K562 (cell line): ENCODE results near the gene RHEX. TPM values are rescaled to one million over a fixed set of nuclear protein-coding genes. Genes with fewer than 3 reads are reported as not detected.

Experiments used
- ATAC-seq: fragments of 200-7000 bp; cut with Tn5 transposase; 3 replicates; pipeline ENCODE4 v1.9.1; 2020; ENCODE audit warnings: moderate library complexity
- BruUV-seq: library from RNA; stranded (reverse); fragments of 400-500 nt; replicated peaks from 2 replicates; lab custom pipeline; 2021; lab: Mats Ljungman, UMichigan
- CTCF ChIA-PET: fragments of 300-600 bp; formaldehyde crosslinking; extraction: SDS; loops from one replicate; lab custom pipeline; 2021; ENCODE audit warnings: low intra/inter-chr PET ratio; lab: Yijun Ruan, JAX
- POLR2A ChIA-PET: fragments of 300-600, 350-650 bp; sonication (Branson Sonifier 250); formaldehyde crosslinking; extraction: SDS; loops from one replicate; lab custom pipeline; 2021; ENCODE audit warnings: antibody characterized with exemption, inconsistent platforms; lab: Yijun Ruan, JAX
- DNase-seq, 4 experiments: peaks; one replicate each; pipeline versions ENCODE4 v3.0.0 to v3.0.0-alpha.2; 2011 to 2018; ENCODE audit warnings: low spot score in 3 of 4, mixed read lengths in 3 of 4; ENCODE audit errors: extremely low read depth in 1 of 4
- FAIRE-seq: peaks from 2 replicates; lab custom pipeline; 2011; peaks lifted over from hg19 to GRCh38; lab: Jason Lieb, UNC
- H2AFZ ChIP-seq: 2 replicates; pipeline ENCODE4 v1.6.0; 2011; ENCODE audit warnings: low read depth, low read length, control low read depth, inconsistent platforms
- H3K27ac ChIP-seq: fragments of 200-600 bp; 3 replicates; pipeline ENCODE4 v1.8.0; 2011; ENCODE audit warnings: low read depth, mild to moderate bottlenecking, control low read depth, inconsistent platforms, low read length, moderate library complexity, mixed read lengths; ENCODE audit errors: extremely low read depth
- H3K27me3 ChIP-seq, 2 experiments: fragments of 300-600 bp in 1 of 2; 2 replicates in 1 of 2; 3 replicates in 1 of 2; pipeline versions ENCODE4 v1.6.0 to v1.8.0; 2011; ENCODE audit warnings: inconsistent platforms in 2 of 2, low read length in 2 of 2, mild to moderate bottlenecking in 1 of 2, mixed read lengths in 1 of 2, moderate library complexity in 1 of 2; ENCODE audit not compliant: control insufficient read depth in 2 of 2, insufficient read depth in 2 of 2
- H3K36me3 ChIP-seq: fragments of 300-600 bp; 3 replicates; pipeline ENCODE4 v1.8.0; 2011; ENCODE audit warnings: mild to moderate bottlenecking, low read length, inconsistent platforms; ENCODE audit not compliant: control insufficient read depth, insufficient read depth
- H3K4me1 ChIP-seq, 2 experiments: fragments of 200-600 bp in 1 of 2; replicated peaks in 1 of 2; 2 replicates in 1 of 2; 3 replicates in 1 of 2; pipeline versions ENCODE4 v1.5.1 to v1.8.0; 2011; ENCODE audit warnings: inconsistent platforms in 2 of 2, low read length in 2 of 2, mild to moderate bottlenecking in 1 of 2, mixed read lengths in 1 of 2, moderate library complexity in 1 of 2; ENCODE audit not compliant: control insufficient read depth in 2 of 2, insufficient read depth in 2 of 2
- H3K4me2 ChIP-seq: 2 replicates; pipeline ENCODE4 v1.6.1; 2011; ENCODE audit warnings: low read length, control low read depth, inconsistent platforms, mixed read lengths; ENCODE audit not compliant: insufficient read depth
- H3K4me3 ChIP-seq: fragments of 200-600 bp; sonication (generic), shearing (Covaris generic); 2 replicates; pipeline ENCODE4 v1.5.1; 2016; ENCODE audit warnings: control low read depth, inconsistent platforms
- H3K79me2 ChIP-seq: fragments of 200-600 bp; 3 replicates; pipeline ENCODE4 v1.8.0; 2011; ENCODE audit warnings: low read length, inconsistent platforms; ENCODE audit not compliant: control insufficient read depth, insufficient read depth
- H3K9ac ChIP-seq, 2 experiments: 2 replicates each; pipeline versions ENCODE4 v1.6.0 to v1.6.1; 2011; ENCODE audit warnings: low read depth in 2 of 2, low read length in 2 of 2, control low read depth in 1 of 2, inconsistent platforms in 1 of 2, mild to moderate bottlenecking in 1 of 2, mixed read lengths in 1 of 2; ENCODE audit not compliant: insufficient read depth in 1 of 2
- H3K9me1 ChIP-seq: one replicate; pipeline ENCODE4 v1.6.0; 2011; ENCODE audit warnings: inconsistent platforms, mild to moderate bottlenecking, low read length, moderate library complexity; ENCODE audit not compliant: control insufficient read depth, insufficient read depth
- H3K9me3 ChIP-seq: replicated peaks from 2 replicates; pipeline ENCODE4 v1.5.1; 2011; ENCODE audit warnings: low read depth, low read length, inconsistent platforms; ENCODE audit not compliant: control insufficient read depth, insufficient read depth
- H4K20me1 ChIP-seq: replicated peaks from 2 replicates; pipeline ENCODE4 v1.6.1; 2011; ENCODE audit warnings: low read length, inconsistent platforms, mixed read lengths; ENCODE audit not compliant: control insufficient read depth, insufficient read depth
- CBX5 ChIP-seq: IDR thresholded peaks from 2 replicates; pipeline ENCODE4 v1.6.1; 2014; ENCODE audit warnings: low read depth, borderline replicate concordance
- GMEB1 ChIP-seq: fragments of 250-450 bp; sonication (Bioruptor Pico); IDR thresholded peaks from 2 replicates; pipeline ENCODE4 v1.4.0; 2020; ENCODE audit warnings: mild to moderate bottlenecking
- HMG20A ChIP-seq: fragments of 450-650 bp; formaldehyde crosslinking; conservative IDR thresholded peaks from 2 replicates; pipeline ENCODE4 v1.4.0; 2020; ENCODE audit warnings: mild to moderate bottlenecking, mixed read lengths
- MCM2 ChIP-seq: fragments of 450-650 bp; IDR thresholded peaks from 2 replicates; pipeline ENCODE4 v1.6.1; 2017; ENCODE audit warnings: low read depth, mild to moderate bottlenecking
- TCF7 ChIP-seq: sonication (generic); IDR thresholded peaks from 2 replicates; pipeline ENCODE4 v1.6.1; 2016; ENCODE audit warnings: antibody characterized with exemption, borderline replicate concordance
- XRCC5 ChIP-seq: fragments of 200-400 bp; formaldehyde crosslinking; IDR thresholded peaks from 2 replicates; pipeline ENCODE4 v1.6.1; 2017; ENCODE audit warnings: low read depth, mild to moderate bottlenecking, low read length
- WGBS: fragments of 100-300 bp; shearing (Covaris generic); methylation state at CpG from one replicate; pipeline ENCODE4 v1.1.6; 2016; ENCODE audit warnings: low coverage, mixed read lengths; ENCODE audit not compliant: insufficient coverage; ENCODE audit errors: missing lambda C conversion rate; 5-methylcytosine and 5-hydroxymethylcytosine counted together
- in situ Hi-C: fragments of 300-500 bp; cut with MboI; formaldehyde crosslinking; loops from 4 replicates; pipeline ENCODE4 v1.15.0; 2018; ENCODE audit warnings: inconsistent platforms, mixed read lengths
- intact Hi-C: fragments of 100-400 bp; cut with micrococcal nuclease; formaldehyde crosslinking; loops from 2 replicates; pipeline ENCODE4 v1.14.2; 2022
- polyA plus RNA-seq, 8 experiments: library from polyadenylated mRNA; depleted of rRNA in 4 of 8; stranded (reverse) in 5 of 8; unstranded in 3 of 8; fragments of >200 nt; fragmentation: Nextera tagmentation in 2 of 8; fragmentation: Illumina TruSeq in 1 of 8; extraction: Ambion mirVana in 2 of 8; extraction: Trizol in 1 of 8; gene quantifications; 2 replicates each; pipeline versions ENCODE4 v1.2.1 to v1.2.3, GENCODE V29; 2011 to 2014; ENCODE audit warnings: inconsistent platforms in 1 of 8, missing spikeins in 1 of 8
- total RNA-seq, 7 experiments: library from RNA; depleted of rRNA in 6 of 7; stranded (reverse); fragments of >200 nt in 6 of 7; fragmentation: Illumina TruSeq in 2 of 7; extraction: Trizol in 2 of 7; gene quantifications; 2 replicates each; pipeline versions ENCODE4 v1.2.1 to v1.2.3, GENCODE V29; 2011 to 2021; ENCODE audit warnings: low replicate concordance in 1 of 7
- TF ChIP-seq, protein P1 (sequence below): sonication (generic); formaldehyde crosslinking; IDR thresholded peaks from 2 replicates; pipeline ENCODE4 v1.8.1; 2023; ENCODE audit warnings: mild to moderate bottlenecking, missing genetic modification reagents
- TF ChIP-seq, protein P2 (sequence below): fragments of 250-450 bp; sonication (Bioruptor Pico); IDR thresholded peaks from 2 replicates; pipeline ENCODE4 v1.4.0; 2020
- TF ChIP-seq, protein P3 (sequence below): fragments of 200-800 bp; sonication (Bioruptor generic); IDR thresholded peaks from 2 replicates; pipeline ENCODE4 v1.6.1; 2016; ENCODE audit warnings: missing genetic modification characterization, missing compliant biosample characterization

Gene RHEX
- total and polyA plus RNA-seq, 9 of the 15 experiments (the other 6 are each of a cell fraction or from before 2014, with no cell fraction given), result not detected

- TF ChIP-seq, protein P1, sequence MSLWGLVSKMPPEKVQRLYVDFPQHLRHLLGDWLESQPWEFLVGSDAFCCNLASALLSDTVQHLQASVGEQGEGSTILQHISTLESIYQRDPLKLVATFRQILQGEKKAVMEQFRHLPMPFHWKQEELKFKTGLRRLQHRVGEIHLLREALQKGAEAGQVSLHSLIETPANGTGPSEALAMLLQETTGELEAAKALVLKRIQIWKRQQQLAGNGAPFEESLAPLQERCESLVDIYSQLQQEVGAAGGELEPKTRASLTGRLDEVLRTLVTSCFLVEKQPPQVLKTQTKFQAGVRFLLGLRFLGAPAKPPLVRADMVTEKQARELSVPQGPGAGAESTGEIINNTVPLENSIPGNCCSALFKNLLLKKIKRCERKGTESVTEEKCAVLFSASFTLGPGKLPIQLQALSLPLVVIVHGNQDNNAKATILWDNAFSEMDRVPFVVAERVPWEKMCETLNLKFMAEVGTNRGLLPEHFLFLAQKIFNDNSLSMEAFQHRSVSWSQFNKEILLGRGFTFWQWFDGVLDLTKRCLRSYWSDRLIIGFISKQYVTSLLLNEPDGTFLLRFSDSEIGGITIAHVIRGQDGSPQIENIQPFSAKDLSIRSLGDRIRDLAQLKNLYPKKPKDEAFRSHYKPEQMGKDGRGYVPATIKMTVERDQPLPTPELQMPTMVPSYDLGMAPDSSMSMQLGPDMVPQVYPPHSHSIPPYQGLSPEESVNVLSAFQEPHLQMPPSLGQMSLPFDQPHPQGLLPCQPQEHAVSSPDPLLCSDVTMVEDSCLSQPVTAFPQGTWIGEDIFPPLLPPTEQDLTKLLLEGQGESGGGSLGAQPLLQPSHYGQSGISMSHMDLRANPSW (CRISPR knock-in tag), result no peak
- TF ChIP-seq MCM2, result no peak
- TF ChIP-seq XRCC5, result no peak
- no peak for TF ChIP-seq HMG20A (CRISPR knock-in tag)
- TF ChIP-seq, all 486 proteins: peak for 0
Measured at GRCh38 chr1:206127336-206127735, 74.4 kb downstream of the RHEX start (continued).

- no TSS peak for BruUV-seq
- DNase-seq (no peak), ATAC-seq (no peak), FAIRE-seq (no peak)
- whole genome bisulfite sequencing, result 6% methylated on average over 4 of the region's 4 CpGs
- H2AFZ ChIP-seq, result no peak overlapping the region
- no peak overlapping the region for H3K4me3 ChIP-seq
- POLR2A ChIA-PET, result interaction anchor here (0.7 to 2.4 kb wide), 5 partner anchors 9 to 104 kb away, joined by 3 to 12 read pairs (median 3); partner anchors contain the start of gene CTSE
- no peaks in the 10 kb centered on the region for H3K36me3 ChIP-seq
- no peaks in the 10 kb centered on the region for H3K79me2 ChIP-seq
- no peak overlapping the region for H3K4me2 ChIP-seq
- no peaks in the 10 kb centered on the region for H3K9me3 ChIP-seq
- in situ Hi-C loops (no loop called here), intact Hi-C loops (no loop called here)
- no peak overlapping the region for H3K27ac ChIP-seq
- H3K4me1 ChIP-seq, result no peaks in the 10 kb centered on the region
- H3K9ac ChIP-seq, result no peak overlapping the region
- CTCF ChIA-PET, result no interaction called here
- no peaks in the 10 kb centered on the region for H3K9me1 ChIP-seq
- TF ChIP-seq GMEB1, result no peak
- TF ChIP-seq, protein P2, sequence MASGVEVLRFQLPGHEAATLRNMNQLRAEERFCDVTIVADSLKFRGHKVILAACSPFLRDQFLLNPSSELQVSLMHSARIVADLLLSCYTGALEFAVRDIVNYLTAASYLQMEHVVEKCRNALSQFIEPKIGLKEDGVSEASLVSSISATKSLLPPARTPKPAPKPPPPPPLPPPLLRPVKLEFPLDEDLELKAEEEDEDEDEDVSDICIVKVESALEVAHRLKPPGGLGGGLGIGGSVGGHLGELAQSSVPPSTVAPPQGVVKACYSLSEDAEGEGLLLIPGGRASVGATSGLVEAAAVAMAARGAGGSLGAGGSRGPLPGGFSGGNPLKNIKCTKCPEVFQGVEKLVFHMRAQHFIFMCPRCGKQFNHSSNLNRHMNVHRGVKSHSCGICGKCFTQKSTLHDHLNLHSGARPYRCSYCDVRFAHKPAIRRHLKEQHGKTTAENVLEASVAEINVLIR (CRISPR knock-in tag), result no peak
- TF ChIP-seq, protein P3, sequence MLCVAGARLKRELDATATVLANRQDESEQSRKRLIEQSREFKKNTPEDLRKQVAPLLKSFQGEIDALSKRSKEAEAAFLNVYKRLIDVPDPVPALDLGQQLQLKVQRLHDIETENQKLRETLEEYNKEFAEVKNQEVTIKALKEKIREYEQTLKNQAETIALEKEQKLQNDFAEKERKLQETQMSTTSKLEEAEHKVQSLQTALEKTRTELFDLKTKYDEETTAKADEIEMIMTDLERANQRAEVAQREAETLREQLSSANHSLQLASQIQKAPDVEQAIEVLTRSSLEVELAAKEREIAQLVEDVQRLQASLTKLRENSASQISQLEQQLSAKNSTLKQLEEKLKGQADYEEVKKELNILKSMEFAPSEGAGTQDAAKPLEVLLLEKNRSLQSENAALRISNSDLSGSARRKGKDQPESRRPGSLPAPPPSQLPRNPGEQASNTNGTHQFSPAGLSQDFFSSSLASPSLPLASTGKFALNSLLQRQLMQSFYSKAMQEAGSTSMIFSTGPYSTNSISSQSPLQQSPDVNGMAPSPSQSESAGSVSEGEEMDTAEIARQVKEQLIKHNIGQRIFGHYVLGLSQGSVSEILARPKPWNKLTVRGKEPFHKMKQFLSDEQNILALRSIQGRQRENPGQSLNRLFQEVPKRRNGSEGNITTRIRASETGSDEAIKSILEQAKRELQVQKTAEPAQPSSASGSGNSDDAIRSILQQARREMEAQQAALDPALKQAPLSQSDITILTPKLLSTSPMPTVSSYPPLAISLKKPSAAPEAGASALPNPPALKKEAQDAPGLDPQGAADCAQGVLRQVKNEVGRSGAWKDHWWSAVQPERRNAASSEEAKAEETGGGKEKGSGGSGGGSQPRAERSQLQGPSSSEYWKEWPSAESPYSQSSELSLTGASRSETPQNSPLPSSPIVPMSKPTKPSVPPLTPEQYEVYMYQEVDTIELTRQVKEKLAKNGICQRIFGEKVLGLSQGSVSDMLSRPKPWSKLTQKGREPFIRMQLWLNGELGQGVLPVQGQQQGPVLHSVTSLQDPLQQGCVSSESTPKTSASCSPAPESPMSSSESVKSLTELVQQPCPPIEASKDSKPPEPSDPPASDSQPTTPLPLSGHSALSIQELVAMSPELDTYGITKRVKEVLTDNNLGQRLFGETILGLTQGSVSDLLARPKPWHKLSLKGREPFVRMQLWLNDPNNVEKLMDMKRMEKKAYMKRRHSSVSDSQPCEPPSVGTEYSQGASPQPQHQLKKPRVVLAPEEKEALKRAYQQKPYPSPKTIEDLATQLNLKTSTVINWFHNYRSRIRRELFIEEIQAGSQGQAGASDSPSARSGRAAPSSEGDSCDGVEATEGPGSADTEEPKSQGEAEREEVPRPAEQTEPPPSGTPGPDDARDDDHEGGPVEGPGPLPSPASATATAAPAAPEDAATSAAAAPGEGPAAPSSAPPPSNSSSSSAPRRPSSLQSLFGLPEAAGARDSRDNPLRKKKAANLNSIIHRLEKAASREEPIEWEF, result no peak
- TF ChIP-seq TCF7, result no peak
- TF ChIP-seq CBX5, result no peak
- no peaks in the 10 kb centered on the region for H4K20me1 ChIP-seq
- peaks cover 20 to 49% of the 10 kb centered on the region in 2 experiments for H3K27me3 ChIP-seq
Measured at GRCh38 chr1:206128196-206128595, 75.2 kb downstream of the RHEX start.
